ENCODE results near the gene SSH2. TPM values are rescaled to one million over a fixed set of nuclear protein-coding genes. Genes with fewer than 3 reads are reported as not detected.

Gene SSH2
- total and polyA plus RNA-seq, 2 donors from 2014 or later: 19.7 to 62.5 TPM

DNA sequence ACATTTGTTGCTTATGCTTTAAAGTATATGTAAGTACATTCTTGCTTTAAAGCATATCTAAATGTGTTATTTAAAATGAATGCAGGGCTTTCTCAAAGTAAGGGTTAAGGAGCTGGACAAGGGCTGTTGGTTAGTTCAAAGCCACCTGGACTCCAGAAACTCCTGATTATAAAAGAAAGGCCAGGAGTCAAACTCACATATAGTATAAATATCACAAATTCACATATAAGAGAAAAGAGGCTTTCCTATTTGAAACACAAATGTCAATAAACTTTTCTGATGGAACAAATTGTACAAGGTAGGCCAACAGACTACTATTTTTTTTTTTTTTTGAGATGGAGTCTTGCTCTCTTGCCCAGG lies 222.8 kb downstream of the SSH2 start:
- Histone ChIP-seq H3K27me3 (ENCODE audit: control insufficient read depth, insufficient read depth, low read length) (no peaks in the 10 kb centered on the region), H3K36me3 (ENCODE audit: control insufficient read depth in 2 of 3, insufficient read depth in 3 of 3, low read length in 3 of 3) (peaks cover 0 to 4% (median 0%) of the 10 kb centered on the region in 3 donors), H3K4me1 (ENCODE audit: control insufficient read depth in 2 of 3, insufficient read depth in 2 of 3, low read depth in 1 of 3, low read length in 3 of 3) (peaks cover 0 to 20% (median 16%) of the 10 kb centered on the region in 3 donors), H3K27ac (ENCODE audit: low read depth in 2 of 2, low read length in 2 of 2) (peak overlapping the region in 1 of 2 donors; percentile 47), H3K4me3 (ENCODE audit: low read length in 3 of 3) (no peak overlapping the region), H3K9me3 (ENCODE audit: control insufficient read depth in 2 of 3, insufficient read depth in 1 of 3, low read length in 3 of 3) (no peaks in the 10 kb centered on the region), H3K9ac (ENCODE audit: low read length in 3 of 3) (no peak overlapping the region)
- DNase-seq (no peak), FAIRE-seq (no peak)
- TF ChIP-seq CTCF (IDR thresholded peaks at IDR 0.05; ENCODE audit: borderline replicate concordance, extremely low read depth, insufficient read depth): no peak
- intact Hi-C loops (cut with DNase I): no loop called here

DNA sequence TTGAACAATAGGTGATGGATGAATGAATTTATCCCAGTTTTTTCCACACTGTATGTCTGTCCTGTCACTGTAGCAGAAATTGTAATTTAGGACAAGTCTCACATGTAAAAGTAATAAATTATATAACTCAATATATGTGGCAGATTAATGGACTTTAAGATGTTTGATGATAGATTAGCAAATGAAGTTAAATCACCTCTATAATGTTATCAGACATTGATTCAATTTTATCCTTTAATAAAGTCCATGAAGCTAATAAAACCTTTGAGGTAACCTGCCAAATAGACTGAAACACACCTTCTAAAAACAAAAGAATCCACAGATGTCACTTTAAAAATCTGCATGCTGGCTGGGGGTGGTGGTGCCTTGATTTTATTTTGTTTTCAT lies 224.0 kb downstream of the SSH2 start:
- Histone ChIP-seq H3K4me3 (ENCODE audit: low read length in 3 of 3) (no peak overlapping the region), H3K9me3 (ENCODE audit: control insufficient read depth in 2 of 3, insufficient read depth in 1 of 3, low read length in 3 of 3) (no peaks in the 10 kb centered on the region), H3K4me1 (ENCODE audit: control insufficient read depth in 2 of 3, insufficient read depth in 2 of 3, low read depth in 1 of 3, low read length in 3 of 3) (peaks cover 0 to 10% (median 4%) of the 10 kb centered on the region in 3 donors), H3K27ac (ENCODE audit: low read depth in 2 of 2, low read length in 2 of 2) (peak overlapping the region in 1 of 2 donors; percentile 83), H3K9ac (ENCODE audit: low read length in 3 of 3) (no peak overlapping the region), H3K27me3 (ENCODE audit: control insufficient read depth, insufficient read depth, low read length) (no peaks in the 10 kb centered on the region), H3K36me3 (ENCODE audit: control insufficient read depth in 2 of 3, insufficient read depth in 3 of 3, low read length in 3 of 3) (peaks cover 0 to 4% (median 0%) of the 10 kb centered on the region in 3 donors)
- FAIRE-seq (no peak), DNase-seq (no peak)
- TF ChIP-seq CTCF (IDR thresholded peaks at IDR 0.05; ENCODE audit: borderline replicate concordance, extremely low read depth, insufficient read depth): no peak
- intact Hi-C loops (cut with DNase I): no loop called here

DNA sequence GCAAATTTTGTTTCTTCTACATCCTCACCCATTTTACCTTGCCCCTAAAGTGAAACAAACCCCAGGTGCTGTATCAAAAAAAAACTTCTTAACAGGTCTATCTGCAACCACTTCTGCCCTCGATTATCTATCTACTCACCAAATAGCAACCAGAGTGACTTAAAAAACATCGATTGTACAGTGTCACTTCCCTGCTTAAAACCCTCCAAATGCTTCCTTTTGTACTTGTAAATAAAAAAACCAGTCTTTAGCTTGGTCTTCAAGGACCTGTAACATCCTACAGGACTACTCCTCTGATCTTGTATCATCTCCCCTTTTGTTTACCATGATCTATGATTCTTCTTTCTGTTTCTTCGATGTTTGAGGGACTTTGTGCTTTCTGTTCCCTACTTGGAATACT lies 224.6 kb downstream of the SSH2 start:
- intact Hi-C loops (cut with DNase I): no loop called here
- no peak for FAIRE-seq
- Histone ChIP-seq H3K4me1 (ENCODE audit: control insufficient read depth in 2 of 3, insufficient read depth in 2 of 3, low read depth in 1 of 3, low read length in 3 of 3) (peaks cover 0 to 6% (median 3%) of the 10 kb centered on the region in 3 donors), H3K27ac (ENCODE audit: low read depth in 2 of 2, low read length in 2 of 2) (peak overlapping the region in 1 of 2 donors; percentile 52), H3K4me3 (ENCODE audit: low read length in 3 of 3) (no peak overlapping the region), H3K9ac (ENCODE audit: low read length in 3 of 3) (no peak overlapping the region), H3K27me3 (ENCODE audit: control insufficient read depth, insufficient read depth, low read length) (no peaks in the 10 kb centered on the region), H3K36me3 (ENCODE audit: control insufficient read depth in 2 of 3, insufficient read depth in 3 of 3, low read length in 3 of 3) (peaks cover 0 to 4% (median 0%) of the 10 kb centered on the region in 3 donors), H3K9me3 (ENCODE audit: control insufficient read depth in 2 of 3, insufficient read depth in 1 of 3, low read length in 3 of 3) (no peaks in the 10 kb centered on the region)
- DNase-seq: no peak
- TF ChIP-seq CTCF (IDR thresholded peaks at IDR 0.05; ENCODE audit: borderline replicate concordance, extremely low read depth, insufficient read depth): no peak

DNA sequence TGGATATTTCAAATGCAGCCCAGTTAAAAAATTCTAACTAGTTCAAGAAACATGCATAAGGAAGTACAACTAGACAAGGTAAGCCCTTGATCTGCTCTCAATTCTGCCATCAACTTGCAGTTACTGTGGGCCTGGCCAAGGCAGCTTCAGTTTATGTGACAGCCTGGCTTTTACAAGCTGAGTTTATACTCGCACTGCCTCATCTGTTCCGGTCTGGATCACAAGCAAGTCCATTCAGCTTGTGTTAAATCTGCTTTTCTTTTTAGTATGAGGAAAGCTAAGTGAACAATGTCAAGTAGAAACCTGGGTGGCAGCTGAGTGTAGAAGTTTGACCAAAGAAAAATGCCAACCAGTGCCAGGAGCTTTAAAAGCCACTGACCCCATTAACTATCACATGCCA lies 230.7 kb downstream of the SSH2 start:
- intact Hi-C loops (cut with DNase I): no loop called here
- DNase-seq (peak in 3 of 5 donors; percentile 35 to 67 (median 44)), FAIRE-seq (no peak)
- TF ChIP-seq CTCF (IDR thresholded peaks at IDR 0.05; ENCODE audit: borderline replicate concordance, extremely low read depth, insufficient read depth): no peak
- Histone ChIP-seq H3K9ac (ENCODE audit: low read length in 3 of 3) (no peak overlapping the region), H3K9me3 (ENCODE audit: control insufficient read depth in 2 of 3, insufficient read depth in 1 of 3, low read length in 3 of 3) (no peaks in the 10 kb centered on the region), H3K4me1 (ENCODE audit: control insufficient read depth in 2 of 3, insufficient read depth in 2 of 3, low read depth in 1 of 3, low read length in 3 of 3) (peaks cover 0 to 20% (median 13%) of the 10 kb centered on the region in 3 donors), H3K36me3 (ENCODE audit: control insufficient read depth in 2 of 3, insufficient read depth in 3 of 3, low read length in 3 of 3) (peaks cover 0 to 9% (median 0%) of the 10 kb centered on the region in 3 donors), H3K4me3 (ENCODE audit: low read length in 3 of 3) (no peak overlapping the region), H3K27me3 (ENCODE audit: control insufficient read depth, insufficient read depth, low read length) (no peaks in the 10 kb centered on the region), H3K27ac (ENCODE audit: low read depth in 2 of 2, low read length in 2 of 2) (peak overlapping the region; percentile 39 to 56)

Measured in kidney (tissue), 14 donors.